GM18526 (cell line): ENCODE data around the gene SLC9A9.

Source experiments
- POLR2A ChIP-seq: IDR thresholded peaks from 3 replicates; pipeline ENCODE4 v1.6.1; 2011; ENCODE audit not compliant: insufficient read length; ENCODE audit errors: extremely low read depth

The SLC9A9 gene

DNA sequence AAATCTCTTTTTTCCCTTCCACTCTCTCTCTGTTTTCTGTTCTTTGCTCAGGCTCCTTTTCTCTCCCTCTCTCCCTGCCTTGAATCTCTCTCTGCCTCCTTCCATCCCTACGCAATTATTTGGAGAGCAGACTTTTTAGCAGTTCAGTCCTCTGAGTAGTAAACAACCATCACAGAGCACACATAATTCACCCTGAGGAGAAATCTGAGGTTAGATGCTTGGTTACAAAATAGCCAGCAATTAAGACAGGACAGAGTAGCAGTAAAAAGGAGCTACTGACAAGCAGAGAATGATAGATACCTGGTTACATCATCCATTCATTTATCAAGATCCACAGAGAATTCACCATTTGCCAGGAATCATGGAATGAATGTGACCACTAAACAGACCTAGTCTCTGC, 25.5 kb downstream of the SLC9A9 start:
- TF ChIP-seq POLR2A, result no peak

DNA sequence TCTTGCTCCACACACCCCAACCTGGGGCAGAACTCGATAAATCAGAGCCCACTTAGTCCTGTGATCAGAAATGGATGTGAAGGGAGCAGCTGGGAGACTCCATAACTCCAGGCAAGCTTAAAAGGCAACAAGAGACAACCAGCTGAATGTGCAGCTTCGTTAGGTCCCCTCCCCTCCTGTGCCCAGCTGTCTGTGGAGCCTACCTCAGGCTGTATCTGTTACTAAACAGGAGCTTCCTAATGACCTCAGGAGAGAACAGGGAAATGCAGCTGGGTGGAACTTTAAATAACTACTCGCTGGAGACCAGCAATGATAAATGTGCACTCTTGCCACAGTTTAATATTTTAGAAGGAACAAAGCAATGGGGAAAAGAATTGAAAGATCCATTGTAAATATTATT, 25.9 kb downstream of the SLC9A9 start:
- TF ChIP-seq POLR2A, result no peak

DNA sequence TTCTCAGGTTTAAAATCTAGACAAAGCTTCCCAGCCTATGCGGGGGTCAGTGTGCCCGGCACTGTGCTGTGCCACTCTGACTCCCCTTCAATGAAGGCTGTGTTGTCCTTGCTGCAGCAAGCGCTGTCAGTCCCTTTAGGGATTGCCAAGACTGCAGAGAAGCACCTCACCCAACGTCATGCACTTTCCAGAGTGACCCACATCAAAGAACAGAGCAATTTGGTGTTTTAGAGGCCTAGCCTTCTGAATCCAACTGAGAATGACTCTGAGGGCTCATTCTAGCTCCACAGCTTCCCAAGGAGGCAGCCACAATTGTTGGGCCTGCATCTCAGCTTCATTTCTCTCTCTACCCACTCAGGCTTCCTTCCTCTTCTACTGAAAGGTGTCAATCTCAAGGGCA, 26.4 kb downstream of the SLC9A9 start:
- TF ChIP-seq POLR2A, result no peak

DNA sequence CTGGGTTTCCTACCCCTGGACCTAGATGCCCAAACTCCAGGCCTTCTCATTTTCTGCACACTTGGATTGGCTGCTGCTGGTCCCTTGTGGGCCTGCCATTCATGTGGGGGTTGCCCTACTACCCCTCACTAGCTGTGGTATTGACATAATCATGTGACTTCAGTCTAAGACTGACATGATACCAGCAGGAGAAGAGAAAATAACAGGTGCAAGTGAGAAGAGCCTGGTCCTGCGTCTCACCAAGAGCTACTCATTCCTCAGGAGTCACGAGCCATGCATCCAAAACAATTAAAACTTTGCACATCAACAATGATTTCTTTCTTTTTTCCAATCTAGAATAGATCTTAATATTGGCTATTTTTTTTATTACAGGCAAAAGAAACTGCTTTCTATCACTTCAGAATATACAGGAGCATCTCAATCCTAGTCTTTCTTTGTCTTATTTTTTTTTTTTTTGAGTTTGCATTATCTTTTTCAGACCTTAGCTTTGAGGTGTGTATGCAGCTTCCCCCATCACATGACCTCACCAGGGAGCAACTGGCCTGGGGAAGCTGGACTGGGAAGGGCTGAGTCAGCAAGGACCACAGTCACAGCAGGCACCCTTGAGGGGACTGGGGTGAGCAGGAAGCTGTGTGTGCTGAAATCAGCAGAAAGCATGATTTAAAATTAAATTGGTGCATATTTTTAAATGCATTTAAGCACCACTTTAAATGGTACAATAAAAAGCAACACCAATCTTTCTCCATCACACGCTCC, 27.6 kb downstream of the SLC9A9 start:
- no peak for TF ChIP-seq POLR2A

DNA sequence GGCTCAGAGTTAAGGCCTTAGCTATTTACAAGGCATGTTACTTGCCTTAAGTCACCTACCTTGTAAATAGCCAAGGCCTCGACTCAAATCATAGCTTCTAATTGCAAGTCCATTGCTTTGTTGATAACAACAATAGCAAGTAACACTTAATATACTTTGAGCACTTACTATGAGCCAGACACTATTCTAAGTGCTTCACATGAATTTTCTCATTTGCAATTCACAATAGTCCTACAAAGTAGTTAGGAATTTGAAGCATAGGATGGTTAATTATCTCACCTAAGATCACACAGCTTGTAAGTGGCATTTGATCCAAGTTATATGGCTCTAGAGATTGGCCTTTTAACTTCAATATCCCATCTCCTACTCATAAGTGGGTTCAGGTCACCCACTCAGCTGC, 28.4 kb downstream of the SLC9A9 start:
- TF ChIP-seq POLR2A, result no peak

DNA sequence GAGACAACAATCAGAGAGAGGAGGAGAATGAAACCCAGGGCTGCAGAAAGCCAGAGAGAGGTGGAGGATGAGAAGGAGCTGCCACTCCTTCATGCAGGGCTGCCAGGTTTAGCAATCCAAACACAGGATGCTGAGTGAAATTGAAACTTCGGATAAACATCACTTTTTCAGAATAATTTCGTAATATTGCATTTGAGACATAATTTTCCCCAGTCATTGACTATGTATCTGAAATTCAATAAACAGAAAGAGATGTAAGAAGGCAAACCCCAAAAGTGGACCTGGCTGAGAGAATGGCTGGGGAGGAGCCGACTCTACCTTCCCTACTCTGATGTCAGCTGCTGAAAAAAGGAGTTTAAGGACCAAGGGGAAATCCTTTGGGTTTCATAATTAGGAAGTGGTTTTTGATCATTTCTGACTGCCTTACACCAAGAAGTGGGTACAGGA, 33.8 kb downstream of the SLC9A9 start:
- TF ChIP-seq POLR2A, result no peak

DNA sequence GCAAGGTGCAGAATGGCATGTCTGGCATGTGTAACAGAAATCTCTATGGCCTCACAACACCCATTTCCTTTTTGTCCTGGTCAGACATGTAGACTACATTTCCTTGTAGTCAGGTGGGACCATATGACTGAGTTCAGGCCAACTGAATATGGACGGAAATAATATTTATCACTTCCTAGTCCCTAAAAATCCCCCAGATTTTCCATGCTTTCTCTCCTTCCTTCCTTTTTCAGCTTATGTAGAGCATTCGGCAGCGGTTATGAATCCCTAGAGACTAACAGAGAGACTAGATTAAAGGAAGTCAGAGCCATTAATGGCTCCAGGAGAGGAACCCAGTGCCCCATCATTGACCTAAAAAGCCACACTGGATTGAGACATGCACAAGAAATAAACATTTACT, 35.8 kb downstream of the SLC9A9 start:
- no peak for TF ChIP-seq POLR2A

DNA sequence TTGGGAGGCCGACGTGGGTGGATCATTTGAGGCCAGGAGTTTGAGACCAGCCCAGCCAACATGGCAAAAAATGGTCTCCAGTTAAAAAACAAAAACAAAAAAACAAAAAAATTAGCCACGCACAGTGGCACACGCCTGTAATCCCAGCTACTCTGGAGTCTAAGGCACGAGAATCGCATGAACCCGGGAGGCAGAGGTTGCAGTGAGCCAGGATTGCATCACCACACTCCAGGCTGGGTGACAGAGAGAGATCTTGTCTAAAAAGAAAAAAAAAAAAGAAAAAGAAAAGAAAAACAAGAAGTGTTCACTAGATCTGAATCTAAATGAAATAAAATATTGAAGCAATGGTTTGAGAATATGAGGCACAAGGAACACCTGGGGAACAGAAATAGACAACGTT, 36.7 kb downstream of the SLC9A9 start:
- TF ChIP-seq POLR2A, result no peak

DNA sequence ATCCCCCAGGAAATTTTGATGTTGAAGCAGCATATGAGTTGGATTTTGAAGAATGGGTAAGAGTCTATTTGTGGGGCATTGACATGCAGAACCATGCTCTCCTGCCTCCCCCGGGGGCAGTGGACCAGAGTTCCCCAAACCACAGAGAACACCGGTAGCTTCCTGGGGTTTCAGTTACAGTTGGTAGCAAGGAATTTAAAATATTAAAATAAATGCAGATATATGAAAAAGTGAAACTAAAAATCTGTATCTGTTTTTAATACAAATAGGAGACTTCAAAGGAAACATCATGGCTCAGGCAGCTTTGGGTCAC, 37.4 kb downstream of the SLC9A9 start:
- no peak for TF ChIP-seq POLR2A

DNA sequence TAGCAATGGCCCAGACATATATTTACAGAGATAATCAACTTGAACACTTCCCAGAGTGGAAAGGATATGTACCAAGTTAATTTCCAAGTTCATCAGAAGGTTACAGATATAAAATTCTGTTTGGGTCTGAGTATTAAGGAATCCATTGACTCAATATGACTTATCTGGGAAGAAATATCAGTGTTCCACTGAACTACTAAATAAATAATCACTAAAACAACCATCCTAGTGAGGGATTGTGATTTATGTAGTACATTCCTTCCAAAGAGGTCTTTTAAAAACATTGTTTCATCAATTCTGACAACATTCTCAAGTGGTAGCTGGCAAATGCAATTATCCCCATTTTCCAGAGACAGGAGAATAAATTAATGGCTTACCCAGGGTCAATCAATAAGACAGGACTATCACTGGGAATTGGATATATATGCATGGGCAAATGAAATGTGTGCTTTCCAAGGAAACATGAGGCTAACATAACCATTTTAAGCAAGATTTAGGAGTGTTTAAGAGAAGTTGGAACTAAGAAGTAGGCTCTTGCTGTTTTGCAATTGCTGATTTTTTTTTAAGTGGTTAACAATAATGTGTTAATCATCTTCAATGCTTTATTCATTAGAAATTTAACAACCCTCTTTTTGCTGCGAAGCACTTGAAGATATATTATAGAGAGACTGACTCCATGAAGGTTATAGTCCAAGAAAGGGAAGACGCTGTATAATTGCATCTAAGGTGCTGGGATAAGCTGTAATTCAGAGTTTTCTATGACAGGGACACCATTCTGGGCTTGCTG, 37.9 kb downstream of the SLC9A9 start:
- TF ChIP-seq POLR2A, result no peak

DNA sequence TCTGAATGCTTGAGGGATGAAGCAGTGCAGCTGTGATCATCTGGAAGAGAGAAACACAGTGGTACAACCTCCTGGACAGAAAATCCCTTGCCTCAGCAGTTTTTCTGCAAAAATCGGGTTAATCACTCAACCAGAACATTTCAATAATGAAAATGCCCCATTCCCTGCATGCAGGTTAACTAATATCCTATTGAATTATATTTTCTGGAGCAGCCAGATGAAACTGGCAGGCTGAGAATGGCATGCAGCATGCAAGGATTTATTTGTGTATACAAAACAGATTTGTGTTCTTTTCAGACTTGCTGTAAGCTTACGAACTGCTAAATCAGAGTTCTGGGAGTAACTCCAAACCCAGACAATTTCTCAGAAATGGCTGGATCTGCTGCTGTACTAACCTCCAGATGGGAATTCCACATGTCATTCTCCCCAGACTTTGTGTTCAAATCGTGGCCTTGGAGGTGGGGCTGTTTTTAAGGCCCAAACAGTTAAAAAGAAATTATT, 39.1 kb downstream of the SLC9A9 start:
- TF ChIP-seq POLR2A, result no peak

DNA sequence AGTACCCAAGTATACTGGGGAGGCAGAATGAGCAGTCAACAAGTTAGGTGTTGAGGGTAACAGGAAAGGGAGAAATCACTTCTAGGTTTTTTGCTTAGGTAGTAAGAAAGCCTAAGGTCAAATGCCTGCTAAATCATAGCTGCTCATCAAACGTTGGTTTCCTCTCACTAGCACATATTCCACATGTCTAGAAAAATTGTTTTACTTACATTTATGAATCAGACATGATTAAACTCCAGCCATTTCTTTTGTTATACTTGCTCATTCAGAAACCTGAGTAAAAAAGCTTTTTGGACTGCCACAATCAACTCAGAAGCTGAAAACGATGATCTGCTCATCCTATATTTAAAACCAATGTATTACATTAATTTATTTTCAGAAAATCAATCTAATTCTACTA, 40.2 kb downstream of the SLC9A9 start:
- TF ChIP-seq POLR2A, result no peak

DNA sequence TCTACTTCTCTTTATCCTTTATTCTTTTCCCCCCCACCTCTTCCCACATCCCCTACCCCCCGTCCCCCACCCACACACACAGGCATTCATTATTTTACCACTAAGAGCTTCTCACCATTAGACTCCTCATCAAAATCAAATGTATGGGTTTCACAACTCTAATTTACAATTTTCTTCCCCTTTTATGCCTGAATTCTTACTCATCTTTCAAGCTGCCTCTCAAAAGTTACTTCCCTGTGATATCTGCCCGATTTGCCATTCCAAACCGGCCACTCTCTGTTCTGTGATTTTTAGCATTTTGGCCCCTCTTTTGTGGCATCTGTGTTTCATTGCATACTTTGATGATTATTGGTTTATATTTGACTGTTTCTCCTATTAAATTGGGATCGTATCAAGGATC, 42.2 kb downstream of the SLC9A9 start:
- no peak for TF ChIP-seq POLR2A

DNA sequence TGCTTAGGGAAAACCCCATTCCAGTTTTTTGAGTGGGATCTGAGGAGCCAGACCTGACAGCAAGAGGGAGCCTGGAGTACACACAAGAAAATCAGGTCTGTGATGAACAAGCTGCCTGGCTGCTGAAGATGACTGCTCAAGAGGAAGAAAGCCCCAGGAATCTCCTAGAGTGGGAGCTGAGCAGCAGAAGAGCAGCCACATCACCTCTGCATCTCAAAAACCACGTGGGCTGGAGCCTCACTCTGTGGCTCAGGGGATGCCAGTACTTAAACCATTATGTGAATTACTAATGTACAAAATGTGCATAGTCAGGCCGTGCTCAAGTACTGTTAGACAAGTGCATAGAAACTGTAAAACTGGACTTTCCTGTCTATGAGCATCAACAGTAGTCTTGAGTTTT, 52.4 kb downstream of the SLC9A9 start:
- no peak for TF ChIP-seq POLR2A

DNA sequence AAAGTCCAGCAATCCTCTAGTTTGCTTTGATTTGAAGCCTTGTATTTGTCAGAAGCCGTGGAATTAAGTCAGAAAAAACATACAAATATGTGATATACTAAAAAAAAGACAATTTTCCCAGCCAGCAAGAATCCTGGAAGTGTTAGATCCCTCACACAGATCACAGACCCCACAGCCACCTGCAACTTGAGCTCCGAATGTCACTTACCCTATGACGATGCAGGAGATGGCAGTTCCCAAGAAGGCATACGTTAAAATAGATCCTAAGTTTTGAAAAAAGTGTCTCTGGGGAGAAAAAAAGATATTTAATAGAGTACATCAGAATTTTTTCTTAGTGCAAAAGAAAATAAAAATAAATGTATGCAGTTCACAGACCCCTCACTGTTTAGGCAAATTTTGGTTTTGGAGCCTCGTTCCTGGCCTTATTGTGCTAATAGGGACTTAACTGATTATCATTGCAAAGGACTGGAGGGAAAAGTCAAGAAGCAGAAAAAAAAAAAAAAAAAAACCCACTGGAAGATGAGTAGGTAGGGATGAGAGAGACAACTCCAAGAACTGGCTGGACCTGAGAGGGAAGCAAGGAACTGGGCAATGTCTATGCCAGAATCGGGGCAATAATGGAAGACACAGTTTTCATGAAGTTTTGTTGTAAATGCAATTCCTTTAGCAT, 53.3 kb downstream of the SLC9A9 start:
- no peak for TF ChIP-seq POLR2A

DNA sequence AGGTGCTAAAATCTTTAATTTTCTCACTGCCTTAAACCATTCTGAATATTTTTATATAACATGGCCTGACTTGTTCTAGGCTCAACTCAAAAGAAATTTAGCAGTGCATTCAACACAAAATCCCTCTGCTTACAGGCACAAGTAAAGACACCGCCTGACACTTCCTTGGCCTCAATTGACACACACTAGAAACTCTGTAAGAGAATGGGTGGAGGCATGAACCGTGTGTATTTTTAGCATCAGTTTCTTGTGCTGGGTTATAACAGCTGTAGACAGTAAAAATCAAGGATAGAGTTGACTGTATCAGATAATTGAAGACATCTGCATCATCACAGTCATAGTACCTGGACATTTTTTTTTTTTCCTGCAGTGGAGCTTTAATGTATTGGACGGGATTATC, 54.3 kb downstream of the SLC9A9 start:
- no peak for TF ChIP-seq POLR2A
